NCI-H69 (cell line): ENCODE results near the gene ATP8A2.

ENCODE experiments used
- DNase-seq: peaks from one replicate; lab custom pipeline; 2025; lab: John Stamatoyannopoulos, UW

ATP8A2 gene

GRCh38 chr13:25384758-25385410, 13.1 kb downstream of the ATP8A2 start:
- no peak for DNase-seq

DNA sequence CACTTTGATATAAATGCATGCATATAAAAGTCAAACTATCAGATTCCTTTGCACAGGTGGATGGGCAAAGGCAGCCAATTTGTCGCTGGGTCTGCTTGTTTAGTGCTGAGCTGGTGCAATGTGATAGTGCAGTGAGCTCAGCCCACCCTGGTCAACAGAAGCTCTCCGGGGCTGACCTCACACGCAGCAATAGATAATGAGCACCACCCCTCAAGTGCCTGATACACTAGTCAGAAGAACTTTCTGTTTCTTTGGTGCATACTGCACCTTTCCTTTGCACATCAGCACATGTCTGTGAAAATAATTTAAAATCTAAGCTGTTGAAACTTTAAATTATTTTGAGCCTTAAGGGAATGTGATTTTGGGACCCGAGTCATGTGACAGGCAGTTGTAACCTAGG, 20.2 kb downstream of the ATP8A2 start:
- no peak for DNase-seq

DNA sequence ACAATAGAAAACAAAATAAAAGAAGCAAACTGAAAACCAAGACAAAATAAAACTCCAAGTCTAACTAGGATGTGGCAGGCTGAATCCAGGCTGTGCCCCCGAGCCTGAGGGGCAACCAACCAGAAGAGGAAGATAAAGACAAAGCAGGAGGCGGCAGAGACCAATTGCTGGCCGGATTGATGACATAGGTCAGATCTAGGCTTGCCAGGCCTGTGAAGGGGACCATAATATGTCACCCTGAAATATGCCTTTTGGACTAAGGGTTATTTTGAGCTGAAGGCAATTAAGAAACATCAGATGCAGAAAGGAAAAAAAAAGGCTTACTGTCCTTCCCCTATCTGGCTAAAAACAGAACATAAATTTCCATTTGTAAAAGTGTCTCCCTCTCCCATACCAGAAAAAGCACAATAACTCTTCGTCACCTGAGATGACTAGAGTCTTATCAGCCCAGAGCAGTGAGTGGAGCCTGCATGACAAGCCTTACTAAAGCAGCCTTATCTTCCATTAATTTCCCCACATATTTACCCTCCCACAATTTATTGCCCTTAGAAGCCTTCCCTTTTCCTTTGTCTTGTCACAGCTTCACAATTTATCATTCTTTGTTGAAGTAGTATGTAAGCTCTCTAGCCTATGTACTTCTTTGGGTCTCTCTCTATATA, 22.8 kb downstream of the ATP8A2 start:
- DNase-seq: no peak

DNA sequence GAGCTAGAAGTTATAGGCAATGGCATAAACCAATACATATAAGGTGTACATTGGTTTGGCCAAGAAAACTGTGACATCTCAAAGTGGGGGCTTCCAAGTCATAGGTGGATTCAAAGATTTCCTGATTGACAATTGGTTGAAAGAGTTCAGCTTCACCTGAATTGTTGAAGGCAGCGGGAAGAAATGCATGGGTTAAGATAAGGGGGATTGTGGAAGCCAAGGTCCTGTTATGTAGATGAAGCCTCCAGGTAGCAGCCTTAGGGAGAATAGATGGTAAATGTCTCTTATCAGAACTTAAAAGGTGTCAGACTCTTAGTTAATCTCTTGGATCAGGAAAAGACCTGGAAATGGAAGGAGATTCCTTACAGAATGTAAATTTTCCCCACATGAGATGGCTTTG, 26.0 kb downstream of the ATP8A2 start:
- DNase-seq: no peak

DNA sequence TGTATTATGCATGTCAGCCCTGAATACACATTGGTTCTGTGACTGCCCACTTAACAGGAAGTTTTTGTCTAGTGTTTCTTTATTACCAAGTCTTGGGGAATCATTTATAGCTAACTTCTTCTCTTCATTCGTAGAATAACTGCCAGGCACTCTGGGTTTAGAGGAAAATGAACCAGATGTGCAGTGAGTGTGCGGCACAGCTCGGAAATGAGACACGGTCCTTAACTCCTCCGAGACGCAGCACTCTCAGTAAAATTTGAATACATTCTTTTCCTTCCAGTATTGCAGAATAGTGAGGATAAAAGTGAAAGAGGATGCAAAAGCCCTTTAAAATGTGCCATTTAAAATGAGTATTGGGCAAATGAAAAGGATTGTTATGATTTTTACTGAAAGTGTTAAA, 29.2 kb downstream of the ATP8A2 start:
- no peak for DNase-seq

DNA sequence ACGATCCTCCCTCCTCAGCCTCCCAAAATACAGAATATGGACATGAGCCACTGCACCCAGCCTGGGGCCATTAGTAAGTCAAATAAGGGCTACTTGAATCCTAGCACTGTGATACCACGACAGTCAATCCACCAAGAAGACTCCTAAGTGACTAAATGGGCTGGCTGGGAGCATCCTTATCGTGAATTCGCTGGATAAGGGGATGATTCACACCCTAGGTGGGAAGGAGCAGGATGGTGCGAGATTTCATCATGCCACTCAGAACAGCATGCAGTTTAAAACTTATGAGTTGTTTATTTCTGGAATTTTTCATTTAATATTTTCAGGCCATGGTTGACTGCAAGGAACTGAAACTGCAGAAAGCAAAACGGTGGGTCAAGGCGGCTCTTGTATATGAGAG, 30.2 kb downstream of the ATP8A2 start:
- no peak for DNase-seq

GRCh38 chr13:25406377-25406776, 34.6 kb downstream of the ATP8A2 start:
- no peak for DNase-seq

DNA sequence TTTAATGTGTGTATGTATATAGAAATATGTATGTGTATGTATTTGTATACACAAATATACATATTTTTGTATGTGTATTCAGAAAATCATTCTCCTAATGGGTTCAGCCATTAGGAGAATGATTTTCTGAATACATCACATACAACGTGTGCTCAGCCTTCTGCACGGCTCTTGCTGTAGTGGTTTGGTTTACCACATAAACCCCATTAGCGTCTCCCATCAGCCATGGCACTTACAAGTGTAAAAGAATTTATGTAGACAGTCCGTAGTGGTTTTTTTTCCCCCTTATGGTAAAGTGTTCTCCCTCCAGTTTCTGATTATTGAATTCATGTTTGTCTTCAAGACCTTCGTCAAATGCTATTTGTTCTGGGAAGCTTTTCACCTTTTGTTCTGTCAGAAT, 38.2 kb downstream of the ATP8A2 start:
- no peak for DNase-seq

DNA sequence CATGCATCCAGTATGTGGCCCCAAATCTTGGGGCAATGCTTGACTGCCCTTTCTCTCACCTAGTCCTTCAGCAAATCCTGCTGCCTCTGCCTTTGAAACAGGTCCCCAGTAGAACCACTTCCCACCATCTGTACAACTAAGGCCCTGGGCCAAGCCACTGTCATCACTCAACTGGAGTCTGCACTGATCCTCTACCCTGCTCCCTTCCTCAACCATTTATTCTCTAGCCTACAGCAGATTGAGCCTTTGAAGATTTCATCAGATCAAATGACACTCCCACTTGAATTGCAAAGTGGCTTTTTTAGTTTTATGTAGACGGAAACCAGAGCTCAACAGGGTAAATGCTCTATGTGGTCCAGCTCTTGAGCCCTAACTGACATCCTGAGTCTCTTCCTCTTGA, 43.5 kb downstream of the ATP8A2 start:
- DNase-seq: no peak

GRCh38 chr13:25417535-25417934, 45.8 kb downstream of the ATP8A2 start:
- no peak for DNase-seq

DNA sequence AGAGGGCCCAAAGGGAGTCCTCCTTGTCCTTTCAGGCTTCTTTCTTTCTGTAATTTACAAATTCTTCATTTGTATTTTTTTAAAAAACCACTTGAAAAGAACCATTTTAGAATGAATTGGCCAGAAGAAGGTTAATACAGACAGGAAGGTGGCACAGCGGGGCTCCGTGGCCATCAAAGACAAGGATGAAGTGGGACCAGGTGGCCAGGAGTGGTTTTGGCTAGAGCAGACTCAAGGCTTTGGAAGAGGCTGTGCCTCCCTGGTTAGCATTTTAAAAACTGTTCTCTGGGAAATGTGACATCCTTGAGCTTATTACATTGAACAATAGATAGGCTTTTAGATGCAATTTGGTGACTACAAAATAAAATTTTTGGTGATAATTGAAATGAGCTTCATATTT, 48.4 kb downstream of the ATP8A2 start:
- no peak for DNase-seq

- no peak for DNase-seq
Measured at GRCh38 chr13:25421612-25422011, 49.8 kb downstream of the ATP8A2 start.

DNA sequence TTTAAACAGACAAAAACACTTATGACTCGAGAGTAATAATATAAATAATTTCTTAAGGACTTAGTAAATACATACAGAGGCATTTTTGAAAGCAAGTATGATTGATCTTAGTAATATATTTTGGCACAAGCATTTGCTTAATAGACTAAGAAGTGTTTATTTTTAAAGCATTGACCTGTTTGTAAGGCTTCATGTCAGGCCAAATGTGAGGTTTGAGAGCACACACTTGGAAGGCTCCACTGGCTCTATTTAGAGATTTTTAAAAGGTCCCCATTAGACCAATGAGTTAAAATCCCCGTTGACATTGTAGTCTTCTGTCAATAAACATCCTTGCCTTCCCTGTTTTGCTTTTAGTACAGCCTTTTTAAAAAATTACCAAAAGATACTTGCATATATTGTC, 50.4 kb downstream of the ATP8A2 start:
- no peak for DNase-seq

- DNase-seq: no peak
Measured at GRCh38 chr13:25423831-25424230, 52.1 kb downstream of the ATP8A2 start.

DNA sequence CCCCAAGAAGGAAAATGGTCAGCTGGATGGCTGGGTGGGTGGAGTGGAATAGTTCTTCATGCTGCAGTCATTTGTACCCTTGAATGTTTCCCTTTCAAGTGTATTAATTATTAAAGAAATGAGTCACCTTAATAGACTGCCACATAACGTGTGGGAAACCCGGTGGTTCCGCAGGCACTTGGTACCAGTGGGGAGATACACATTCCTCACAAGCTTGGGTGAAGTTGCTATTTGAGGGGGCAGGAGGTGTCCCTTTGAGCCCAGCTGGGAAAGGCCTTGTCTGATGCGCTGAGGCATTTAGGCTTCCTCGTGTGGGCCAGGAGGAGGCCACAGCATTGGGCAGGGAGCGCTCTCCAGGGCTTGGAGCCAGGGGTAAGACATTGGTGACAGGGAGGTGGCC, 57.7 kb downstream of the ATP8A2 start:
- no peak for DNase-seq

- no peak for DNase-seq
Measured at GRCh38 chr13:25432691-25433090, 60.9 kb downstream of the ATP8A2 start.

GRCh38 chr13:25440061-25440460, 68.3 kb downstream of the ATP8A2 start:
- DNase-seq: no peak

- no peak for DNase-seq
Measured at GRCh38 chr13:25446261-25446660, 74.5 kb downstream of the ATP8A2 start.

- no peak for DNase-seq
Measured at GRCh38 chr13:25447396-25447795, 75.6 kb downstream of the ATP8A2 start.

GRCh38 chr13:25453850-25454365, 82.1 kb downstream of the ATP8A2 start:
- DNase-seq: no peak

GRCh38 chr13:25455146-25455545, 83.4 kb downstream of the ATP8A2 start:
- DNase-seq: no peak

GRCh38 chr13:25457566-25457965, 85.8 kb downstream of the ATP8A2 start:
- DNase-seq: no peak

GRCh38 chr13:25462301-25463125, 90.7 kb downstream of the ATP8A2 start:
- DNase-seq: no peak
